ENCODE measurements around the gene UHMK1.

DNA sequence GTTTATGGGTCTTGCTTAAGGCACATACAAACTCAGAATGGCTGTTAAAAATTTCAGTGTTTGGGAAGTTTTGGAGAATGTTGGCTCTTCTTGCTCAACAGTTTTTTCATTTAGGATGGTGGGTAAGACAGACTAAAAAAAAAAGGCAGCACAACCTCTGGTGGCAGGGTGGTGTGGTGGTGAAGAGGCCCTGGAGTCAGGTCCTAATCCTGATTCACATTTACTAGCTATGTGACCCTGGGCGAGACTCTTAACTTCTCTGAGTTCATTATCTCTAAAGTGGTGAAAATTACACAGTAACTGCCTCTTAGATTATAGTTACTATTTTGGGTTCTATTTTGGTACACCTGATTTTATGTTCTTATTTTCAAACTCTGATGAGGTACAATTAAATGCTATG, 75.5 kb downstream of the UHMK1 start:
- TF ChIP-seq EZH2 (IDR thresholded peaks at IDR 0.05): no peak
- TF ChIP-seq POLR2AphosphoS5 (IDR thresholded peaks at IDR 0.05; ENCODE audit: borderline replicate concordance, low read depth, low read length): no peak
- TF ChIP-seq FOXP2 (optimal IDR thresholded peaks at IDR 0.05; ENCODE audit: control extremely low read depth, extremely low read length, insufficient read depth): no peak

All from SK-N-MC (cell line).